GM19324 (cell line): ENCODE data around the gene RCVRN.
"Not testable (repeated sequence)": the region's sequence is repeated elsewhere in the genome, so short reads cannot be mapped to it uniquely, and the experiment has no call there.

Source experiments
- ATAC-seq: cut with Tn5 transposase; IDR thresholded peaks from one replicate; pipeline ENCODE4 v1.9.1; 2021; ENCODE audit warnings: mild to moderate bottlenecking, moderate library complexity; ENCODE audit not compliant: unreplicated experiment, low FRiP score

The RCVRN gene

DNA sequence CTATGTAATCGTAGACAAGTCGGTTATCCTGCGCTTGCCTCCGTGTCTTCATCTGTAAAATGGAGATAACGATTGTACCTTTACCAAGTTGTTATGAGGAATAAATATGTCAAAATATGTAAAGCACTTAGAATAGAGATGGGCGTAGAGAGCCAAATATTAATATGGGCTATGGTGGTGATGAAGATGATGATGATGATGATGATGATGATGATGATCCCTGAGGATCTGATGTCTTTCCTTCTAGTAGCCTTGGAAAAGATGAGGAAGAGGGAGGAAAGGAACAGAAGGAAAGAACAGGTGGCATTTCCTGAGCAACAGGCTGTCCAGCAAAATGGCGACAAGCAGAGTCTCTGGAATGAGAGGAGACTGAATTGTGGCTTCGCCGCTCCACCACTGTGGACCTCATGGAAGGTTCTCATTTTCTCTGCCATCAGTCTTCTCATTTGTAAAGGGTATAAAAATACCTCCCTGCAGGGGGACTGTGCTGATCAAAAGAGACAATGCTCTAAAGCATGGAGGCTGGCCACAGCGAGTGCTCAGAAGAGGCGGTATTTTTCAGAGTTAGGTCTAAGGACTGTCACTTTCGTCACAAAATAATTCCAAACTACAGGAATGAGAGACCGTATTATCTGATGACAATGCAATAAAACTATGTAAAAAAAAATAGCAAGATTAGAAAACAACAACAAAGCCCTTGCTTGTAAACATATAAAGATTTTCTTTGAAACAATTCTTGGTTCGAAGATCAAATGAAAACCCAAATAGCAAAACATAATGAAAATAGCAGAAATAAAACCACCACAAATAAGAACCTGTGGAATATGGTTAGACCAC lies 17.2 kb upstream of the RCVRN start:
- no peak for ATAC-seq

DNA sequence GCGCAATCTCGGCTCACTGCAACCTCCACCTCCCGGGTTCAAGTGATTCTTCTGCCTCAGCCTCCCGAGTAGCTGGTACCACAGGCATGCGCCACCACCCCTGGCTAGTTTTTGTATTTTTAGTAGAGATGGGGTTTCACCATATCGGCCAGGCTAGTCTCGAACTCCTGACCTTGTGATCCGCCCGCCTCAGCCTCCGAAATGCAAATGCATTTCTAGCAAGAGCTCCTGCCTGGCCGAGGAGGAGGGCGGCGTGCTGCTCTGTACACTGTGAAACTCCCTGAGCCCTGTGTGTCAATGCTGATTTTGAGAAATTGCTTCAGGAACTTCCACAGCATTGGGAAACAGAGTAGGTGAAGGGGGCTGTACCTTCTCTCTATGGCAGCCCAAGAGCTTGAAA lies 16.1 kb upstream of the RCVRN start:
- ATAC-seq = not testable (repeated sequence)

DNA sequence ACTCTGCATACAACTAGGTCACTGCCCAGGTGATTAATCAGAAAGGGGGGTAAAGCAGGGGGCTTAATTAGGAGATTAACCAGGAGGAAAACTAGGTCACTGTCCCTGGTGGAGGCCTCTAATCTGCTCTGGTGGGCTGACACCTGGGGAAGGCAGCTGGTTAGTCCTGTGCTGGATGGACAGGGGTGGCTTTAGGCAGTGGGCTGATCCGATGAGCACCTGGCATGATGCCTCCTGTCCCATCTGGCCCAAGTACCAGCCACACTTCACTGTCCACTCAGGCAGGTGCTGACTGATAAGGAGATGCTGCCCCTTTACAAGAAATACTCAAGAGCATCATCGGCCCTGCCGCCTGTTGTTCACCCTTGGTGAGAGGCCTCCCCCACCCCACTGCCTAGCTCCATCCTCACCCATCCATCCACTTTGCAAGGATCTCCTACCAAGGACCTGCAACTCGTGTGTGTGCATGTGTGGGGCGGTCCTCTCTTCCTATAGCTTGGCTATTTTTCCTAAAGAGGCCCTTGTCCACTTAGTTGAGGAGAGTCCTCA lies 13.8 kb upstream of the RCVRN start:
- no peak for ATAC-seq

DNA sequence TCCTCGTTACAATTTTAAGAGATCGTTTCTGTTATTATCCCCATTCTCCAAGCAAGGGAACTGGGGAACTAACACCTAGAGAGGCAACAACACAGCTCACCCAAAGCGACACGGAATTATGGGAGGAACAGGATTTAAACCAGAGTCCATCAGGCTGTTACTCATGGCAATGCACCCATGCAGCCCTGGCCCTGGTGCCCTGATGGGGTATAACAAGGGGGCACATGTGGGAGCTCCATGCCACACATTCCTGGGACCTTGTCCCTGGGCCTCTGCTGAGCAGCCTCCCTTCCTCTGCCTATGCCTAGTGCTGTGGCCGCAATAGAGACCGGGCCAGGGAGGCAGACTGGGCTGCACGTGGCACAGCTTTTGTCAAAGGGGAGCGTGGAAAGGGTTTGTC lies 13.3 kb upstream of the RCVRN start:
- no peak for ATAC-seq

DNA sequence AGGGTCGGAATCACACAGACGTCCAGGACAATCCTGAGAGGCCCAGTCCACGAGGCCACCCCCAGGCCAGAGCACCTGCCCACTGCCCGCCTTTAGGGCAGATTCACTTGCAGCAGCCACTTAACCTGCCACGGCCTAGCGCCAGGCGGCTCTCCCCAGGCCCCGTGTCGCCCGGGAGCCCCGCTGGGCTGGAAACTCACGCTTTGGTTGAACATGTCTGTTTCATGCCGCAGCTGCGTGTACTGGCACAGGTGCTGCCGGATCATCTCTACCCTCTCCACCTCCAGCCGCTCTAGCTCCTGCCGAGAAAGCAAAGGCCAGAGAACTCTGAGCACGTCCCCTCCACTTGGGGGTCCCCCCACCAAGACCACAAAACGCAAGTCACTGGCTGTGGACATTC lies 12.7 kb upstream of the RCVRN start:
- ATAC-seq = no peak

DNA sequence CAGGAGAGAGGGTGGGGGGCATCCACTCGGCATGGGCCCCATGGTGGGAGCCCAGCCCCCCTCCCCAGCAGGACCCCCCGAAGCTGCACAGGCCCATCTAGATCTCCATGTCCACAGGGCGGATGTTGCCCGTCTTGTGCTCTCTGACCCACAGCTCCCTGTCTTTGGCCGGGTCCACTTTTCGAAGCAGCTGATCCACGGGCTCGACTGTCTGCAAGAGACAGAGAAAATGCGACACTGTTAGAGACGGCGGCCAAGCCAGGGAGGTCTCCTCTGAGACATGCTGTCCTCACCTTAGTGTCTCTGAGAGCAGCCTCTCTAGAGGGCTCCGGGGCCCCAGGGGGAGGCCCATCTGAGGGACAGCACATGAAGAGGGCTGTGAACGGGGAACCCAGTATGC lies 12.1 kb upstream of the RCVRN start:
- no peak for ATAC-seq

DNA sequence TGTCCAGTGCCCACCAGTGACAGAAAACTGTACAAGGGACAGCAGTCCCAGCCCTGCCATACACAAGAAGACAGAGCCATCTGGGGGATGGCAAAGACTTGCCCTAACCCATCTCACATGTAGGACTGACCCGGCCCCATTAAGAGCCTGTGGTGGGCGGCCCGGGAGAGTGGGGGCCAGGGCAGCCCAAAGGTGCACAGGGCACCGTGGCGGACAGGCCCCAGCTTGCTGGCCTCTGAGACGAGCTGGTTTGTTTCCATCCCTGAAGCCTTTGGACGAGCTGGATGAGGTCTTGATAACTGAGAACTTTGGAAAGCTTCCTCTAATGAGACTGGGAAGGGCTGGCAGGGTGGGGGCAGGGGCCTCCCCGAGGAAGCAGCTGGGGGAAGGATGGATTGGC lies 11.0 kb upstream of the RCVRN start:
- ATAC-seq = no peak

DNA sequence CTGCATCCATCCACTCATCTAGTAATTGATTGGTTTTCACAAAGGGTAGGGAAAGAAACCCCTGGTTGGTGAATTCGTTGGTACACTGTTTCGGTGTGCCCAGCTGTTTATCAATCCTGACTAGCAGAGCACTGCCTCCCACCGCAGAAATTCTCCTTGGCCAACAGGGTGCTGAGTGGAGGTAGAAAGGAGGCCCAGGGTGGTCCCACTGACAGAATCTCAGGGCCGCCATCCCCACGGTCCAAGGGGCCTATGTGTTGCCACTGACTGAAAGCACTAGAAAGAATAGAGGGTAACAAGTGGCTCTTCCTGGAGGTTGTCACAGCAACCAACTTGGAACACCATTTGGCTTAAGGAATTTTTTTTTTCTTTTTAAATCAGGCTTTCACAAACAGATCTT lies 8.4 kb upstream of the RCVRN start:
- no peak for ATAC-seq

DNA sequence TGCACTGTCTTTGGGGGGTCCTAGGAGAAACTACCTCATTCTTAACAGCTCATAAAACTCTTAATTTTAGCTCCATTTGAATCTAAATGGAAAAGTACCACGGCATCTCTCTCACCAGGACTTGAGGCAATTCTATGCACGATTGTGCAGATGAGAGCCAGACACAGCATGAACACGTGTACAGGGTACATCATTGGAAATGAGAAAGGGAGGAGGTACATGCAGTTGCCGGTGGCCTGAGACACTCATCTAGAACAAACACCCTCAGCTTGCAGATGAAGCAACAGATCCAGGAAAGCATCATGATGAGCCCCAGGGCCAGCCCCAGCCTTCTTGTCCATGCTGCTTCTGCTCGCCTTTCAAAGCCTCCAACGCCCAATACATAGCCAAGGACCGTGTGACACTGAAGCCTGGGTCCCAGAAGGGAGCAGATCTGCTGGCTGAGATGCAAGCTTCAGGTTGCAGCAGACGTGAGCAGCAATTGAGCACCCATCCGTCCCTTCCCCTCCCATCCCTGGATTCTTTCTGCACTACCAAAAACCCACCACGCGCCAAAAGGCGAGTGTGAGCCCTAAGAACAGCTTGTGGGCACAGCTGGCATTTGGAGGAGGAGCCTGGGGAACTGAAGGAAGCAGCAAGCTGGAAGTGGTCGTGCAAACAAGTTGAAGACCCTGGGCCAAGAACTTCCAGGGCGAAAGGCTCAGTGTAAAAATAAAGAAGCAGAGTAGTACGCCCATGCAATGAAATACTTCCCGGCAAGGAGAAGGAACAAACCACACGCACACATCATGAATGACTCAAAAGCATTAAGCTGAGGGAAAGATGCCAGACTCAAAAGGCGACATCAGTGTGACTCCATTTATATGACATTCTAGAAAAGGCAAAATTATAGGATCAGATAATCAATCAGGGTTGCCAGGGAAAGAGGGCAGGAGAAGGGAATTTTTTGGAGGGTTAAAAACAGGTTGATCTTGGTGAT lies 7.3 kb upstream of the RCVRN start:
- ATAC-seq = no peak

DNA sequence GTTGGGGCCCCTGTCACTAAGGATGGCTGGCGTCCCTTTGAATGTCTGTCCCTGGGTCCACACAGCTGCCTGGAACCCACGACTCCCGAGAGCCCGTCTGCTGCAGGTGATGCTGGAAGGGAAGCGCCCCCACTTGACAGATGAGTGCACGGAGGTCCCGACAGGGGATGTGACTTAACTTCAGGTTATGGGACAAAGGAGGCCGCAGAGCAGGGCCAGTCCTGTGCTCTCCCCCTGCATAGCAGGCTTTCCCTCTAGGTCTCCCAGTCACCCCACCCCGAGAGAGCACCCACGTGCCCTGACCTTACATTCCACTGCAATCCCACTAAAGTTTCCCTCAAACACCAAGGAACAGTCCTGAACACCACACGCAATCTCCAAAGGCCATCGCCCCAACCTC lies 6.0 kb upstream of the RCVRN start:
- no peak for ATAC-seq

DNA sequence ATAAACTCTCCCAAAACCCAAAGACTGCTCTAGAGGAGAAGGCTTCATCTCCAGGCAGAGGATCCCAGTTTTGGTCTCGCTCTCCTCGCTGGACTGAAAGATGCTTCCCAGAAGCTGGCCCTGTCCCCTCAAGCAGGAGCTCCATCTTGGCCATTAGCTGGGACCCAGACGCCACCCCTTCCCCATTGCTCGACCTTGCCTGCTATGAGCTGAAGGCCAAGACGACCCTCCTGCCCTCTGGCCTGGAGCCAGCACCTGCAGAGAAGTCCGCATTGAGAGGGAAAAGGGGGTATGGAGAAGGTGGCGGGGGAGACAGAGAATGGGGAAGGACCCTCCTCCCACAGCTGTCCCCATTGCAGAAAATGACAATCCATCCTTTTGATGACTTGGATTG lies 3.6 kb upstream of the RCVRN start:
- no peak for ATAC-seq

DNA sequence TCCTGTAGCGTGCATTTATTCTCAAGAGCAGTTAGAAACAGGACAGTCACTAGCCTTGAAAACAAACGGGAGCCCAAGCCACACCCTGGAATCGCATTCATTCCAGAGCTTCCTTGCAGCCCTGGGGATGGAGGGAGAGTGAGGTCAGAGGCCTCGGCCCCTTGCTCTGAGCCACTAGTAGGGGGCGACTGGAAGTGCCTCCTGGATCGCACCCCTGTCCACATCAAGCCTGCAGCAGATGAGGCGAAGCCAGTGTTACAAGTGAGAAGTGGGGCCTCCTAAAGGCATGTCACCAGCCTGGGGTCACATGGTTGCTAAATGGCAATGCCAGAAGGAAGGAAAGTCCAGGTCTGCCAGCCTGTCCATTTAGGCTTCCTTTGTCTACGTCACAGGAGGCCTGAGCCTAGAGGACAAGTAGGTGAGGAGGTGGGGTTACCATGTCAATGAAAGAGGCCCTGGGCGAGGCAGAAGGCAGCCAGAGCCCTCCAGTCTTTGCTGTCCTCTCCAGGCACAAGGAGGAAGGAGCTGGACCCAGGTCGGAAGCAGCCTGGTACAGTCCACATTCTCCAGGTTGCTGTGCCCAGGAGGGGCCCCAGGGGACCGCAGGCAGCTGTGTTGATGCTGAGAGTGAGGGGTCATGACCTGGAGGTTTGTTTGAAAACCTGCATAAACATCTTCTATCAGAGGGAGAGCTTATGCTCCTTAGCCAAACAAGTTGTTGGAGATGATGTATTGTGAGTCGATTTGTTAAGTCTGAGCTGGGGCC lies 3.0 kb upstream of the RCVRN start:
- no peak for ATAC-seq

DNA sequence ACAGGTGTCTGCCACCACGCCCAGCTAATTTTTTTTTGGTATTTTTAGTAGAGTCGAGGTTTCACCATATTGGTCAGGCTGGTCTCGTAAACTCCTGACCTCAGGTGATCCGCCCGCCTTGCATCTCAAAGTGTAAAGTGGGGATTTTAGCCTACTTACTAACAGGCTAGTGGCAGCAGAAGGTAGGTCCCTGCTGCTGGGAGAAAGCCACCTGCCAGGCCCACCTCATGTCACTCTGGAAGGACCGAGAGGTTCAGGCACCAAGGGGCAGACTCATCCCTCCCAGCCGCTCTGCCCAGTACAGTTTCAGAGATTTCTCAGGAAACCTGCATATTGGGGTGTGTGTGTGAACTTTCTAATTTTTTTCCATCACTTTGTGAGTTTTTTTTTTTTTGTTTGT lies 2.1 kb upstream of the RCVRN start:
- ATAC-seq = no peak

DNA sequence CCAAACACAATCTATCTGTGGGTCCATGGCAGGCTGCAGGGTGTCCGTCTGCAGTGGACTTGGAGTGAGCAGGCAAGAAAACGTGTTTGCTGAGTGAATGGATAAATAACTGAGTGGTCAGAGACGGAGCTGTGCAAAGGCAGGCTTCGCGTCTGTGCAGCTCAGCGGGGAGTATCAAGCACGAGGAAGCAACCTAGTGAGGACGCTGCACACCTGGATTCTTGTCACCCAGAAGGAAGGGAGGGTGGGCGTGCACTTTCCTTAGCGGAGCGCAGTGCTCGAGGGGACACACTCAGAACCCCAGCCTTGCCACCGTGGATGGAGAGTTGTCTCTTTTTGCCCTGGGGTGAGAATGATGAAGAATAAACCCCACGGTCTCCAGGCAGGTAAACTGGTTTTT lies 1.5 kb upstream of the RCVRN start:
- no peak for ATAC-seq

DNA sequence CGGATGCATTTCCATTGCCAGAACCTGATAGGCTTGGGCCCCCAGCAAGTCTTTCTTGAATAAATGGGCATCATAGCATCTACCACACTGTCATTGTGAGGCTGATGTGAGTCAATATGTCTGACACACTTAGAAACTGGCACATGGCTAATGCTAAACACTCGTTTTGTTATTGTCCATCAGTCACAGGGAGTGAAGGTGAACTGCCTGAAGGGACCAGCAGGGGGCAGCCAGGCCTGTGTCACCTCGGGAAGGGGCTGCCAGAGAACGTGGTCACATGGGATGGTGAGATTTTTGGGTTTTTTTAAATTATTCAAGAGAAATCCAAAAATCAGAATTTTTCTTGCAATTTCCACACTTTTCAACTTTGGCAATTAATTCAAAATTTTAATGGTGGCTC lies 831 bp upstream of the RCVRN start:
- ATAC-seq = no peak

DNA sequence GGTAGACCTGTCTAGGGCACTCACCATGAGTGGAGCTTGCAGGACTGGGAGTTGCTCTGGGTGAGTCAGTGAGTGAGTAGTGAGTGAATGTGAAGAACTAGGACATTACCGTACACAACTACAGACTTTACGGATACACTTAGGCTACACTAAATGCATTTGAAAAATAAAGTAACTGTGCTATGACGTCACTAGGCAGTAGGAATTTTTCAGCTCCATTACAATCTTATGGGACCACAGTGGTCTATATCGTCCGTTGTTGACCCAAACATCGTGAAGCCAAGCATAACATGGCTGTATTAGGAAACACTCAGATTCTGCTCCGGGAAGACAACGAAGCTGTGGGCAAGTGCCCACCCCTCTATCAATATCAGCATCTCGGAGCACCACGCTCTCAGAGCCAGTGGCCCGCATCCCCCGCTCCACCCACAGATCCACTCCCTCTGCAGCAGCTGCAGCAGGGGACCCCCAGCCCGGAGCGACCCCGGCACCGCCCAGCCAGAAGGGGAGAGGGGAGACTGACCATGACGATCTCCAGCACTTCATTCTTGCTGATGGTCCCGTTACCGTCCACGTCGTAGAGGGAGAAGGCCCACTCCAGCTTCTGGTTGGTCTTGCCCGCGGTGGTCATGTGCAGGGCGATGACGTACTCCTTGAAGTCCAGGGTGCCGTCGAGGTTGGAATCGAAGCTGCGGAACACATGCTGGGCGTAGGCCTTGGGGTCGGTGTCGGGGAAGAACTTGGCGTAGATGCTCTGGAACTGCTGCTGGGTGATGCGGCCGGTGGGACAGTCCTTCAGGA lies 594 bp downstream of the RCVRN start:
- ATAC-seq = no peak

DNA sequence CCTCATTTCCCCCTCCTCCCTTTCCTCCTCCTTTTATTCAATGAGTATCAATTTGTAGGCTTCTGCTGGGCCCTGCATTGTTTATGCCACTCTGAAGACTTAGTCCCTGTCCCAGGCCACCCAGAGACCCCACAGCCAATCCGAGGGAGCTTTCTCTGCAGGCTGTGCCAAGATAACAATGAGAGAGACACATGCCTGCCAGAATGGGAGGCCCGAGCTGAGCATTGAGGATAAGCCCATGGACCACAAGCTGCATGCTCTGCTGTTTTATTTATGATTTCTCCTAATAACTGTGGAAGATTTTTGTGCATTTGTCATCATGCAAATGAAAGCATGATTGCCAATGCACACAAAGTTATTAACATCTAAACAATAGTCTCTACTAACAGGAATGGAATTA lies 3.0 kb downstream of the RCVRN start:
- ATAC-seq = no peak

DNA sequence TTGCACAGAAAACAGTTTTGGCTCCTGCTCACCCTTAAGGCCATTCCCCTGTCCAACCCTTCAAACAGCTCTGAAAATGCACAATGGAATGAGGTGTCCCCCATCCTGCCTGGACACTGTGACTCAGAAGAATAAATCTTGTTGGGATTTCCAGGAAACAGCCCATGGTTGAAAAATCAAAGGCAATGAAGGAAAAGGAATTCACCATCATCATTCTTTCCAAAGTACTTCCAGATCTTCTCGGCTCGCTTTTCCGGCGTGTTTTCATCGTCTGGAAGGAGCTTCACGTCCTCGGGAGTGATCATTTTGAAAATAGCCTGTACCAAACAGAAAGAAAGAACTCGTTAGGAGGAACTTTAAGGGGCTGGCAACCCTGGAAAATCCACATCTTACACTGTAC lies 4.3 kb downstream of the RCVRN start:
- no peak for ATAC-seq

DNA sequence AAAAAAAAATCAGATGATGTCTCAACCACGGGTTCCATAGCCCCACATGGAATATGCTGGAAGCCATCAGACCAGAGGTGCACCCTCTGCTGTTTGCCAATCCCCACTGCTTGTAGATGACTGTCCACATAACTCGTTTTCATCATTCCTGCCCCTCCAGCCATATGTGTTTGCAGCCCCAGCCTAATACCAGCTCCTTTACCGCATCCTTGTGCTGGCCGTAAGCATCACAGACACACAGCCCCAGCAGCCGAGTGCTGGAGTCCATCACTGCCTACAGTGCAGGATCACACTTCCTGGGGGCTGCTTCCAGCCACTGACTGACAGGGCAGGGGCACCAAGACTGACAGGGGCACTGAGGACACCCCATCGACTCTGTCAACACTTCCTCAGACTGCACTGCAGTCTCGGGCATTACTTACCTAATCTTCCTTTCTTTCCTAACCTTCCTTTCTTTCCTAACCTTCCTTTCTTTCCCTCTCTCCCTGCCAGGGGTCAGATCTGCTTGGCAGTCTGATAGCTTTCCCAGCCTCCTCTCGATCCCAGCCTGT lies 5.0 kb downstream of the RCVRN start:
- ATAC-seq = no peak
